ENCODE measurements around the gene POC1A.

The POC1A gene

DNA sequence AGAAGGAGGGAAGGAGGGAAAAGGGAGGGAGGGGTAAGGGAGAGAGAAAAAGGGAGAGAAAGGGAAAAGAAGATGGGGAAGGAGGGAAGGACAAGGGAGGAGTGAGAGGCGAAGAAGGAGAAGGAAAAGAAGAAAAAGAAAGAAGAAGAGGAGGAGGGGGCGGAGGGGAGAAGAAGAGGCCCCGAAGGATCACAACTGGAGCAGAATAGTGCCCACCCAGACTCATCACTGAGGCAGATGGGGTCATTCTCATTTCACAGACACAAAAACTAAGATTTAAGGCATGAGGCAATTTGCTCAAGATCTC, 41.0 kb upstream of the POC1A start:
- peaks cover 15% of the 10 kb centered on the region for H3K36me3 ChIP-seq (ENCODE audit: control insufficient read depth, insufficient read depth, low read length)
- H3K4me1 ChIP-seq (ENCODE audit: control insufficient read depth, insufficient read depth, low read length, poor library complexity, severe bottlenecking): peaks cover 9% of the 10 kb centered on the region
- no peaks in the 10 kb centered on the region for H3K9me3 ChIP-seq (ENCODE audit: control insufficient read depth, low read length)
- whole genome bisulfite sequencing, 2 experiments (ENCODE audit: insufficient coverage in 2 of 2): 90 to 100% methylated on average over 1 to 2 of the region's 3 CpGs
- H3K27ac ChIP-seq (ENCODE audit: low read depth, low read length, severe bottlenecking): no peak overlapping the region
- no peak overlapping the region for H3K4me3 ChIP-seq (ENCODE audit: extremely low read depth, insufficient read depth, low read length, poor library complexity, severe bottlenecking)

DNA sequence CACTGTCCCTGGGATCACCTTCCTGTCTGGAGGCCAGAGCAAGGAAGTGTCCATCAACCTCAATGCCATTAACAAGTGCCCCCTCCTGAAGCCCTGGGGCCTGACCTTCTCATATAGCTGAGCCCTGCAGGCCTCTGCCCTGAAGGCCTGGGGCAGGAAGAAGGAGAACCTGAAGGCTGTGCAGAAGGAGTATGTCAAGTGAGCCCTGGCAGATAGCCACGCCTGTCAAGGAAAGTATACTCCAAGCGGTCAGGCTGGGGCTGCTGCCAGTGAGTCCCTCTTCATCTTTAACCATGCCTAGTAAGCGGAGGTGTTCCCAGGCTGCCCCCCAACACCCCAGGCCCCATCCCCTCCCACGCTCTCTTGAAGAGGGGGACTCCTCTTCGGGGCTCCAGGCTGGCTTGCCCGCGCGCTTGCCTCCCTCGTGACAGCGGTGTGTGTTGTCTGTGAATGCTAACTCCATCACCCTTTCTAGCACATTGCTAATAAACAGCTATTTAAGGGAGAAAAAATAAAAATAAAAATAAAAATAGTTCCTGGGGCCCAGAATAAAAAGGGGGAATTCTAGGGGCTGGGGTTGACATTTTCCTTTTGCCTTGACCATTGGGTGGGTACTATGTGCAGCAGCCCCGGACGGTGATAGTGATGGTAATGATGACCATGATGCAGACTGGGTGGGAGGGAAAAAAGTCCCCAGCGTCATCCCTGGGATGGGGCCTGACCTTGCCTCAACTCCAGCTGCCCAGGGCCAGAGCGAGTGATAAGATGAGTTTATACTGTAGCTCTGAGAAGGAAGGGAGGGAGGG, 40.5 kb upstream of the POC1A start:
- Histone ChIP-seq H3K36me3 (ENCODE audit: control insufficient read depth, insufficient read depth, low read length) (peaks cover 9% of the 10 kb centered on the region), H3K4me1 (ENCODE audit: control insufficient read depth, insufficient read depth, low read length, poor library complexity, severe bottlenecking) (peaks cover 9% of the 10 kb centered on the region), H3K4me3 (ENCODE audit: extremely low read depth, insufficient read depth, low read length, poor library complexity, severe bottlenecking) (no peak overlapping the region), H3K27ac (ENCODE audit: low read depth, low read length, severe bottlenecking) (no peak overlapping the region), H3K9me3 (ENCODE audit: control insufficient read depth, low read length) (no peaks in the 10 kb centered on the region)
- 89 to 91% methylated on average over 5 to 6 of the region's 14 CpGs for WGBS, 2 experiments (ENCODE audit: insufficient coverage in 2 of 2)

DNA sequence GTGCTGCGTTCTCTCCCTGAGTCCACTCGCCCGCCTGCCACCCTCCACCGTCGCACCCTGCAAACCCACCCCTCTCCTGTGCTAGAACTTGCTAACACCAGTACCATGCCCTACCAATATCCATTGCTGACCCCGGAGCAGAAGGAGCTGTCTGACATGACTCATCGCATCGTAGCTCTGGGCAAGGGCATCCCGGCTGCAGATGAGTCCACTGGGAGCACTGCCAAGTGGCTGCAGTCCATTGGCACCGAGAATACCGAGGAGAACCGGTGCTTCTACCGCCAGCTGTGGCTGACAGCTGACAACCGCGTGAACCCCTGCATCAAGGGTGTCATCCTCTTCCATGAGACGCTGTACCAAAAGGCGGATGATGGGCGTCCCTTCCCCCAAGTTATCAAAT, 38.8 kb upstream of the POC1A start:
- WGBS, 2 experiments (ENCODE audit: insufficient coverage in 2 of 2): 86 to 94% methylated on average over 14 to 17 of the region's 18 CpGs
- H3K36me3 ChIP-seq (ENCODE audit: control insufficient read depth, insufficient read depth, low read length): no peaks in the 10 kb centered on the region

DNA sequence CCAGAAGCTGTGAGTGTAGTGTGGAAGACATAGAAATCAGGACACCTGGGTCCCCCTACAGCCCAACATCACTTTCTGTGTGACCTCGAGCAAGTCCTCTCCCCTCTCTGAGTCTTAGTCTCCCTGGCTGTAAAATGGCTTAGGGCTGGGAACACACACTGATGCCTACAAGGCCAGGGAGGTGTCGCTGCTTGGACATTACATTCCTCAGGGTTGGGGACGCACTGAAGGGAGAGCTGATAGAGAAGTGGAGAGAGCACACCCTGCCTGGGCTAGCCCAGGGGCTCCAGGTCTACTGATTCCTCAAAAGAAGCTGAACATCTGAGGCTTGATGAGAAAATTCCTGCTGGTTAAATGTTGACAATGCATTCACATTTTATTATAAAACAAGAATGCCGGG, 37.4 kb upstream of the POC1A start:
- WGBS, 2 experiments (ENCODE audit: insufficient coverage in 2 of 2): 60 to 90% methylated on average over 2 to 3 of the region's 4 CpGs
- H3K9me3 ChIP-seq (ENCODE audit: control insufficient read depth, low read length): no peaks in the 10 kb centered on the region
- H3K36me3 ChIP-seq (ENCODE audit: control insufficient read depth, insufficient read depth, low read length): no peaks in the 10 kb centered on the region
- H3K27ac ChIP-seq (ENCODE audit: low read depth, low read length, severe bottlenecking): no peak overlapping the region
- no peak overlapping the region for H3K4me3 ChIP-seq (ENCODE audit: extremely low read depth, insufficient read depth, low read length, poor library complexity, severe bottlenecking)
- no peaks in the 10 kb centered on the region for H3K4me1 ChIP-seq (ENCODE audit: control insufficient read depth, insufficient read depth, low read length, poor library complexity, severe bottlenecking)

More for the DNA sequence above, 38.8 kb upstream of the POC1A start:
- H3K27ac ChIP-seq (ENCODE audit: low read depth, low read length, severe bottlenecking): no peak overlapping the region
- no peaks in the 10 kb centered on the region for H3K4me1 ChIP-seq (ENCODE audit: control insufficient read depth, insufficient read depth, low read length, poor library complexity, severe bottlenecking)
- H3K9me3 ChIP-seq (ENCODE audit: control insufficient read depth, low read length): no peaks in the 10 kb centered on the region
- no peak overlapping the region for H3K4me3 ChIP-seq (ENCODE audit: extremely low read depth, insufficient read depth, low read length, poor library complexity, severe bottlenecking)

DNA sequence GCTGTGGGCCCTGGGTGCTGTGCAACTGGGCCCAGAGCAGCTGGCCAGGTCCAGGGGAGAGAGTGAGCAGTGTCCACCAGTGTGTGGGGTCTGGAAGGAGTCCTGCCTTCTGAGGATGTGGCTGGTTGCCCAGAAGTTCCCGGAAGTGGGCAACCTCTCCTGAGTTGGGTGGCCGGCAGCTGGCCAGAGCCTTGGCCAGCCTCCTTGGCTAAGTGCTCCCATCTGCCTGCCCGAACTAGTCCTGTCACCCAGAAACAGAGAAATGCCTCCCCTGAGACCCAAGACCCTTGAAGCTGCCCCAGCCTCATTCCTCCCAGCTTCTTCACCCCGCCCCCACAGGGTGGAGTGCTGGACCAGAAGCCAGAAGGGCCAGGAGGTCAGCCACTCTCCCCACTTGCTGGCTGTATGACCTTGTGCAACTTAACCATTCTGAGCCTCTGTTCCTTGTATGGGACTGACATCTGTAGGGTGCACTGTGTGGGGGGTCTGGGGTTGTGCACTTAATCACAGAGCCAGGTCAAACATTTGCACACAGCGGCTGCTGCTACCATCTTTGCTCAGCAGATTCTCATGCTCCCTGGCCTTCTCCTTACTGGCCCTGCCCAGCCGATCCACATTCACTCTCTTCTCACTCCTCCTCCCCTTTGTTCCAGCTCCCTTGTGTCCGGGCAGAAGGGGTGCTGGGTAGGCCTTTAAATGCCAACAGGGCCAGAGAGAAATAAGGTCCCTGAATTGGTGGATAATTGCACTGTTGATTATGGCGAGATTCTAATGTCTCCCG, 36.3 kb upstream of the POC1A start:
- 93 to 100% methylated on average over 4 to 6 of the region's 9 CpGs for WGBS, 2 experiments (ENCODE audit: insufficient coverage in 2 of 2)
- Histone ChIP-seq H3K36me3 (ENCODE audit: control insufficient read depth, insufficient read depth, low read length) (no peaks in the 10 kb centered on the region), H3K9me3 (ENCODE audit: control insufficient read depth, low read length) (no peaks in the 10 kb centered on the region), H3K4me3 (ENCODE audit: extremely low read depth, insufficient read depth, low read length, poor library complexity, severe bottlenecking) (no peak overlapping the region), H3K4me1 (ENCODE audit: control insufficient read depth, insufficient read depth, low read length, poor library complexity, severe bottlenecking) (no peaks in the 10 kb centered on the region), H3K27ac (ENCODE audit: low read depth, low read length, severe bottlenecking) (no peak overlapping the region)

DNA sequence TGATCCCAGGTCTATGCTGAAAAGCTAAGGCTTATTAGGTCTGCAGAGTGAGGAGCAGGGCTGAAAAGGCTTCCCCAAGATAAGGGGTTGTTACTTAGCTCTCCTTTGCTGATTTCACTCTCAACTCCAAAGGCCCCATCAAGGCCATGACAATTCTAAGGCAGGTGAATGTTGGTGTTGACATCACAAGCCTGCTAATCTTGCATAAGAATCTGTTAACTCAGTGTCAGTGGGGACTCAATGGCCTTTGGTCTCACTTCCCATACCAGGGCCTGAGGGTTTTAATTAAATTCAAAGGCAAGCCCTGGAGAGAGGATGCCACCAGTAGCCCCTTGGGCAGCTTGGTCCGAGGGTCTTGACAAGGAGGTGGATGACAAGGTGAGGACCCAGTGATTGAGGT, 34.3 kb upstream of the POC1A start:
- no peaks in the 10 kb centered on the region for H3K36me3 ChIP-seq (ENCODE audit: control insufficient read depth, insufficient read depth, low read length)
- 57 to 100% methylated on average over 1 of the region's 1 CpG for WGBS, 2 experiments (ENCODE audit: insufficient coverage in 2 of 2)
- no peak overlapping the region for H3K27ac ChIP-seq (ENCODE audit: low read depth, low read length, severe bottlenecking)
- H3K9me3 ChIP-seq (ENCODE audit: control insufficient read depth, low read length): no peaks in the 10 kb centered on the region
- H3K4me3 ChIP-seq (ENCODE audit: extremely low read depth, insufficient read depth, low read length, poor library complexity, severe bottlenecking): no peak overlapping the region
- no peaks in the 10 kb centered on the region for H3K4me1 ChIP-seq (ENCODE audit: control insufficient read depth, insufficient read depth, low read length, poor library complexity, severe bottlenecking)

DNA sequence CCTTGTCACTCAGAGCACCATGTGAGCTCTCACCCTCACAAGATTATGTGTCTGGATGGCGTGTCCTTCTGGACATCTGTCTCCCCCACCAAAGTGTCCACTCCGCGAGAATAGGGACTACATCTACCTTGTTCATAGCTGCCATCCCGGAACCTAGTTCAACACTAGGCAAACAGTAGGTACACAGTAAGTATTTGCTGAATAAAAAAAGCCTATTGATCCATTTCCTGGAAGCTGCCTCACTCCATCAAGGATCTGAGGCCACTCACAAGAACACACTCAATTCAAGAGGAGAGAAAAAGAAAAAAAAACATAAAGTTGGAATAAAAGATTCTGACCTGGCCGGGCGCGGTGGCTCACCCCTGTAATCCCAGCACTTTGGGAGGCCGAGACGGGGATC, 32.5 kb upstream of the POC1A start:
- H3K9me3 ChIP-seq (ENCODE audit: control insufficient read depth, low read length): no peaks in the 10 kb centered on the region
- H3K27ac ChIP-seq (ENCODE audit: low read depth, low read length, severe bottlenecking): no peak overlapping the region
- H3K4me1 ChIP-seq (ENCODE audit: control insufficient read depth, insufficient read depth, low read length, poor library complexity, severe bottlenecking): no peaks in the 10 kb centered on the region
- no peak overlapping the region for H3K4me3 ChIP-seq (ENCODE audit: extremely low read depth, insufficient read depth, low read length, poor library complexity, severe bottlenecking)
- 93 to 100% methylated on average over 1 to 5 of the region's 9 CpGs for WGBS, 2 experiments (ENCODE audit: insufficient coverage in 2 of 2)
- H3K36me3 ChIP-seq (ENCODE audit: control insufficient read depth, insufficient read depth, low read length): no peaks in the 10 kb centered on the region

DNA sequence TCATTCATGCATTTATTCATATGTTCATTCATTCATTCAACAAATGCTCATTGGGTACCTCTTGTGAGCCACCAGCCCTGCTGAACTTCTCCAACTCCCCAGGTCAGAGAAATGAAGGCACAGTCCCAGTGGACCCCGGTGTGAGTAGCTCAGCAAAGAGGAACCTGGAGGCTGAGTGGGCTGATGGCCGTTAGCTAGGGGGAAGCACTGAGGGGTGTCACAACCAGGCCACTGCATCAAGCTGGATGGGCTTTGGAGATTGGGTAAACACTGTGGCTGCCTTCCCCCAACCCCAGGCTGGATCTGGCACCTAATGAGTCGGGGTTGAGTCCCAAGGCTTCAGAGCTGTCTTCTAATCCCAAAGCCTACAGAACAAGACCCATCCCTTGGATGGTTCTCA, 31.6 kb upstream of the POC1A start:
- 100% methylated on average over 3 of the region's 3 CpGs for WGBS, 2 experiments (ENCODE audit: insufficient coverage in 2 of 2)
- H3K27ac ChIP-seq (ENCODE audit: low read depth, low read length, severe bottlenecking): no peak overlapping the region

DNA sequence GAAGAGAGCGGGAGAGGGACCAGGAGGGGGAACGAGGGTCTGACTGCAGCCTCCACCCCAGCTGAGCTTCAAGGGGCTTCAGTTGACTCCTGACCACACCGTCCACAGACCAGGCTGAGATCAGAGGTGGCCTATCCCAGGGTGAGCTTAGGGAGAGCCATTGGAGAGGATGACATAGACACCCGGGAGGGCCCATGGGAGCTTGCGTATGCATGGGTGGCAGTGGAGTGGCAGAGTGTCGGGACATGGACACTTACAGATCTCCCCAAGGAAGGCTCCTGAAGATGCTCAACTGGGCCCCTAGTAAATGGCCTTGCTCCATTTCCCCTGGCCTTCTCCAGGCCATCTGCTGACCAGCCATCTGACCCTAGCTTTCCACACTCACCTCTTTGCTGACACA, 31.1 kb upstream of the POC1A start:
- Histone ChIP-seq H3K4me1 (ENCODE audit: control insufficient read depth, insufficient read depth, low read length, poor library complexity, severe bottlenecking) (no peaks in the 10 kb centered on the region), H3K36me3 (ENCODE audit: control insufficient read depth, insufficient read depth, low read length) (no peaks in the 10 kb centered on the region), H3K9me3 (ENCODE audit: control insufficient read depth, low read length) (no peaks in the 10 kb centered on the region), H3K27ac (ENCODE audit: low read depth, low read length, severe bottlenecking) (no peak overlapping the region), H3K4me3 (ENCODE audit: extremely low read depth, insufficient read depth, low read length, poor library complexity, severe bottlenecking) (no peak overlapping the region)
- 95 to 96% methylated on average over 6 of the region's 6 CpGs for WGBS, 2 experiments (ENCODE audit: insufficient coverage in 2 of 2)

More for the DNA sequence above, 31.6 kb upstream of the POC1A start:
- Histone ChIP-seq H3K9me3 (ENCODE audit: control insufficient read depth, low read length) (no peaks in the 10 kb centered on the region), H3K36me3 (ENCODE audit: control insufficient read depth, insufficient read depth, low read length) (no peaks in the 10 kb centered on the region), H3K4me1 (ENCODE audit: control insufficient read depth, insufficient read depth, low read length, poor library complexity, severe bottlenecking) (no peaks in the 10 kb centered on the region), H3K4me3 (ENCODE audit: extremely low read depth, insufficient read depth, low read length, poor library complexity, severe bottlenecking) (no peak overlapping the region)

DNA sequence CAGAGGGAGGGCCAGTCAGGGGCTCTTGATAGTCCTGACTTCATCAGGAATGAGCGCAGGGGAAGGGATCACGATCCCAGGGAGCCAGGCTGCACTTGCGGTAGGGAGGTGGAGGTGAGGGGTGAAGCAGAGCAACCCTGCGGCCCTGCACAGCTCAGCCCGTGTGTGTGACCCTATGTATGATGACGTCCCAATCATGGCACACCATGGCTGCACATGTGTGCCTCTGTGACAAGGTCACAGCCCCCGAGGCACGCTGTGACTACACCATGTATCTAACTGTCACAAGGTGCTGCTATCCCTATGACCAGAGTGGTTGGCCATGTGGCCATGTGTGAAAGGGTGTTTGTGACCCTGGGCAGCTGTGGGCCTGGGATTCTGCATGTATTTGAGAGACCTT, 30.5 kb upstream of the POC1A start:
- Histone ChIP-seq H3K9me3 (ENCODE audit: control insufficient read depth, low read length) (no peaks in the 10 kb centered on the region), H3K4me1 (ENCODE audit: control insufficient read depth, insufficient read depth, low read length, poor library complexity, severe bottlenecking) (no peaks in the 10 kb centered on the region), H3K4me3 (ENCODE audit: extremely low read depth, insufficient read depth, low read length, poor library complexity, severe bottlenecking) (no peak overlapping the region), H3K27ac (ENCODE audit: low read depth, low read length, severe bottlenecking) (no peak overlapping the region), H3K36me3 (ENCODE audit: control insufficient read depth, insufficient read depth, low read length) (no peaks in the 10 kb centered on the region)
- 83 to 86% methylated on average over 8 of the region's 8 CpGs for WGBS, 2 experiments (ENCODE audit: insufficient coverage in 2 of 2)
